Kidney epithelial cell (primary cell): Measurements from ENCODE around the gene ALK. TPM values are rescaled to one million over a fixed set of nuclear protein-coding genes. Genes with fewer than 3 reads are reported as not detected.
A peak's percentile ranks its signal among the peaks of the same experiment; 100 is the strongest.

Experiments used
- DNase-seq: peaks from one replicate; pipeline ENCODE4 v3.0.0-alpha.2; 2010; ENCODE audit warnings: low read depth
- H3K27me3 ChIP-seq: 2 replicates; pipeline ENCODE4 v1.6.0; 2011; ENCODE audit warnings: low read length; ENCODE audit not compliant: control insufficient read depth, insufficient read depth
- H3K36me3 ChIP-seq: 2 replicates; pipeline ENCODE4 v1.5.1; 2011; ENCODE audit warnings: low read length; ENCODE audit not compliant: control insufficient read depth, insufficient read depth
- H3K4me3 ChIP-seq: 2 replicates; pipeline ENCODE4 v1.5.1; 2011; ENCODE audit warnings: low read depth, mild to moderate bottlenecking, control low read depth, low read length
- CTCF ChIP-seq: IDR thresholded peaks from 2 replicates; pipeline ENCODE4 v1.5.1; 2011; ENCODE audit warnings: mild to moderate bottlenecking, moderate library complexity, low read length, control low read depth, inconsistent platforms; ENCODE audit not compliant: insufficient read depth, poor library complexity, severe bottlenecking
- total RNA-seq: library from RNA; depleted of rRNA; stranded (reverse); fragments of >200 nt; gene quantifications from 2 replicates; pipeline ENCODE4 v1.2.3, GENCODE V29; 2015

ALK gene
- total RNA-seq, 1 donor from 2014 or later: not detected

- Histone ChIP-seq H3K27me3 (no peaks in the 10 kb centered on the region), H3K36me3 (no peaks in the 10 kb centered on the region), H3K4me3 (no peak overlapping the region)
- no peak for TF ChIP-seq CTCF
- no peak for DNase-seq
These were observed 201.7 kb downstream of the ALK start for GRCh38 chr2:29719639-29720038.

GRCh38 chr2:29718076-29718686 is 203.2 kb downstream of the ALK start:
- TF ChIP-seq CTCF: no peak
- H3K27me3 ChIP-seq: no peaks in the 10 kb centered on the region

GRCh38 chr2:29715655-29716054 is 205.7 kb downstream of the ALK start:
- H3K36me3 ChIP-seq: no peaks in the 10 kb centered on the region
- DNase-seq: no peak
- no peak for TF ChIP-seq CTCF
- no peak overlapping the region for H3K4me3 ChIP-seq
- no peaks in the 10 kb centered on the region for H3K27me3 ChIP-seq

More at GRCh38 chr2:29718076-29718686, 203.2 kb downstream of the ALK start:
- no peaks in the 10 kb centered on the region for H3K36me3 ChIP-seq
- no peak for DNase-seq
- no peak overlapping the region for H3K4me3 ChIP-seq

- no peaks in the 10 kb centered on the region for H3K27me3 ChIP-seq
These were observed 207.1 kb downstream of the ALK start for GRCh38 chr2:29714333-29714732.

DNA sequence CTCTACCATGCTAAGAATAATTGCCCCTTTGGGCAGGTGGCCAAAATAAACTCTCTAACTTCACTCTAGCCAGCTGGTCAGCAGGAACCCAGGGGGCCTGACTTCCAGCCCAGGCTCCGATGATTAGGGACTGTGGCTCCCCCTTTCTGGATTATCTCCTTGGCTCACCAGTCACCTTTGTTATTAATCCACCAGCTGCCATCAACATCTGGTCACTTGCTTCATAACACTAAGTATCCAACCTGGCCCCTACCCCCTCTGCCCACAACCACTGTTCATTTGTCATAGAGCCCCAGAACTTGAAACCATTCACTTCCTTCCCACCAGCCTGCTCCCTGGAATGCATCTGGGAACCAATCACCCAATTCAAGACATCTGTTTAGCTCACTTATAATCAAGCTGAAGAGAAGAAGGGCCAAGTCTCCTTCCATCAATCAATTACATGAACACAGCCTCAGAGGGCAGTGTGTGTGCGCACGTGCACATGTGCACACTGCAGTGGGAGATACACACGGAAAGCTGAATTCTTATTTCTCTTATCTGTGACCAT is 215.1 kb downstream of the ALK start:
- Histone ChIP-seq H3K36me3 (no peaks in the 10 kb centered on the region), H3K4me3 (no peak overlapping the region), H3K27me3 (no peaks in the 10 kb centered on the region)
- TF ChIP-seq CTCF: no peak
- no peak for DNase-seq

More at GRCh38 chr2:29714333-29714732, 207.1 kb downstream of the ALK start:
- H3K4me3 ChIP-seq: no peak overlapping the region
- DNase-seq: no peak
- peak; percentile 5 for TF ChIP-seq CTCF
- H3K36me3 ChIP-seq: no peaks in the 10 kb centered on the region

DNA sequence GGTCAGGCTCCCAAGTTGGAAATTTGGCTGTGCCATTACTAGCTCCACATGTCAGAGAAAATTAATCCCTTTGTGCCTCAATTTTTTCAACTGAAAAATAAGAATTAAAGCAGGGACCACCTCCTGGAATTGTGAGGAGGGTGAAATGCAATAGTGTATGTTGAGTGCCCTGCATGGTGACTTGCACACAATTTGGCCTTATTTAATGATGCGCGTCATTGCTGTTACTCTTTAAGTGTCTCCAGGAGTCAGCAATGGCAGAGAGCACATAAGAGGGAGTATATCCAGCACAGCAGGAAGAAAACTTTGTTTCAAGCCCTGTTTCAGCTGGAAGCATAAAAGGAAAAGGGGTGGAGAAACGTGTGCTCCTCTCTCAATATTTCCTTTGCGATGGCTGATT is 215.8 kb downstream of the ALK start:
- H3K4me3 ChIP-seq: no peak overlapping the region

More for the DNA sequence above, 215.8 kb downstream of the ALK start:
- Histone ChIP-seq H3K27me3 (no peaks in the 10 kb centered on the region), H3K36me3 (no peaks in the 10 kb centered on the region)
- no peak for TF ChIP-seq CTCF
- DNase-seq: no peak
